ENCODE data around the gene NUBP1.
"Not testable (repeated sequence)": the region's sequence is repeated elsewhere in the genome, so short reads cannot be mapped to it uniquely, and the experiment has no call there.

Gene NUBP1

DNA sequence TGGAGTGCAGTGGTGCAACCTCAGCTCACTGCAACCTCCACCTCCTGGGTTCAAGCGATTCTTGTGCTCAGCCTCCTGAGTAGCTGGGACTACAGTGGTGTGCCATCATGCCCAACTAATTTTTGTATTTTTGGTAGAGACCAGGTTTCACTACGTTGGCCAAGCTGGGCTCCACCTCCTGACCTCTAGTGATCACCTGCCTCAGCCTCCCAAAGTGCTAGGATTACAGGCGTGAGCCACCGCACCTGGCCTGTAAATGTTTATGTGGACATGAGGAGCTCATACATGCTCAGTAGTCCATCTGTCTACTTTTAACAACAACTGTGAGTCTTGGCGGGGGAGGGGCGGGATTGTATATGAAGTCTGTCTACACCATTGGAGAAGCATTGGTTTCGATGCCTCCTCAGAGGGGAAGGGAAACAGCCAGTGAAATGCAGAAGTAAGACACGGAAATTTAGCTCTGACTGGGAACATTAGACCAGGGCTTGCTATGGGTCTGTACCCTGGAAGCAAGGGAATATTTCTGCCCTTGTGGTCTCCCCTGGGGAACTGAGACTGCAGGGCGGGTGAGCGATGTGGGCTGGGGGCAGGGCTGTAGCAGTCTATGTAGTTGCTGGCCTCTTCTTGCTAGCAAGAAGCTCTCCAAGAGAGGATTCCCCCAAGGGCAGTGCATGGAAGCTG, 9.3 kb downstream of the NUBP1 start:
- no peak for DNase-seq

DNA sequence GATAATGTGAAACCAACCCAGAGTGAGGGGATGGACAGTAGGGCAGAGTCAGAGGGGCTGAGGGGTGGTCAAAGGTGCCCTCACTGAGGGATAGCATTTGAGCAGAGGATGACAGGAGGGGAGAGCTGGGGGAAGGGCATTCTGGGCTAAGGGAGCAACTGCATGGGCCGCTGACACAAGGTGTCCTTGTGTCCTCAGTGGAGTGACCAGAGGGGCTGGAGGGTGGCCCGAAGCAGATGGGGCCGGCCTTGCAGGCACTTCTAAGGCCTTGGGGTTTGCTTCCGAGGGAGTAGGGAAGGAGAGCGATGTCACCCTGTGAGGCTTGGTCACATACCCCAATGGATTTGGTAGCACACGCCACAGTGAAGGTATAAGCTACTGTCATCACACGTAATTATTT, 10.0 kb downstream of the NUBP1 start:
- no peak for DNase-seq

DNA sequence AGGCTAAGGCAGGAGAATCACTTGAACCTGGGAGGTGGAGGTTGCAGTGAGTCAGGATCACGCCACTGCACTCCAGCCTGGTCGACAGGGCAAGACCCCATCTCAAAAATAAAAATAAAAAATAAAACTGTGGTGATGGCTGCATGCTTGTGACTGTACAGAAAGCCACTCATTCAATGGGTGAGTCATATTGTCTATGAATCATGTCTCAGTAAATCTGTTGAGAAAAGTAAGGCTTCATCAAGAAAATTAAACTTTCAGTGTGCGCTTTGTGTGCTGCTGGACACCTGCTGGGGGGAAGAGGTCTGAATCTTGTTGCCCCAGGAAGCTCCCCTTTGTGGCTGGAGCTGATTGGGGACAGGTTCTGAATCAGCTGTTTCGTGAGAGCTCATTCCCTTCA, 11.3 kb downstream of the NUBP1 start:
- DNase-seq: no peak

DNA sequence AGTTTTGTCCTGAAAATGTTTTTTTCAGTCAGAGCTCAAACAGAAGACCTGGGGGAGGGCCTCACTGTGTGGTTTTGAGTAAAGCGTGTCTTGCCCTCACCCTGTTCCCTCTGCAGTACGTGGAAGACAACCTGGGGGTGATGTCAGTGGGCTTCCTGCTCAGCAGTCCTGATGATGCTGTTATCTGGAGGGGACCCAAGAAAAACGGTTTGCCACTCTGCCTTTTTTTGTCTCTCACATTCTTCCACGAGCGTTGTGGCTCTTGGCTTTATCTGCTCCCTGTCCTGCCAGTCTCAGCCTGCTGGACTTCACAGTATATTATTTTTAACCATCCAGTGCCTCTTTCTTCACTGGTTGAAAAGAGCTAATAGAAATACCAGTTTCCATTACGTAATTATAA, 12.9 kb downstream of the NUBP1 start:
- no peak for DNase-seq

DNA sequence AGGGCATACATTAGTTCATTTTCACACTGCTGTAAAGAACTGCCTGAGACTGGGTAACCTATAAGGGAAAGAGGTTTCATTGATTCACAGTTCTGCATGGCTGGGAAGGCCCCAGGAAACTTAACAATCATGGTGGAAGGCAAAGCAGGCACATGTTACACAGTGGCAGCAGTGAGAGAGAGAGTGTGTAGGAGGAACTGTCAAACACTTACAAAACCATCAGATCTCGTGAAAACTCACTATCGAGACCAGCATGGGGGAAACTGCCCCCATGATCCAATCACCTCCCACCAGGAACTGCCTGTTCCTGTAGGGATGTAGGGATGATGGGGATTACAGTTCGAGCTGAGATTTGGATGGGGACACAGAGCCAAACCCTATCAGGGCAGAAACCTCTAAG, 17.2 kb downstream of the NUBP1 start:
- no peak for DNase-seq

DNA sequence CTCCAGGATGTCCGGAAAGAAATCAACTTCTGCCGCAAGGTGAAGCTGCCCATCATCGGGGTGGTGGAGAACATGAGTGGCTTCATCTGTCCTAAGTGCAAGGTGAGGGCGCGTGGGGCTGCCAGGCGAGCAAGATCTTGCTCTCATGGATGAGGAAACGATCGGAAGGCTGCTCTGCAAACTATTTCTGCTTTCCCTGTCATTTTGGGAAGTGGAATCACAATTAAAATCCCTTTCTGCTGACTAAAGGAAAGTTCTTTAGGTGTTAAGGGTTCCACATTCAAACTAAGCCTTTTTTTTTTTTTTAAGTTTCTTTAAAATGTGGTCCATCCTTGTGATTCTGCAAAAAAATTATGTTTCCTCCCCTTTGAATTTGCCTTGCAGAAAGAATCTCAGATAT, 17.7 kb downstream of the NUBP1 start:
- DNase-seq: no peak

DNA sequence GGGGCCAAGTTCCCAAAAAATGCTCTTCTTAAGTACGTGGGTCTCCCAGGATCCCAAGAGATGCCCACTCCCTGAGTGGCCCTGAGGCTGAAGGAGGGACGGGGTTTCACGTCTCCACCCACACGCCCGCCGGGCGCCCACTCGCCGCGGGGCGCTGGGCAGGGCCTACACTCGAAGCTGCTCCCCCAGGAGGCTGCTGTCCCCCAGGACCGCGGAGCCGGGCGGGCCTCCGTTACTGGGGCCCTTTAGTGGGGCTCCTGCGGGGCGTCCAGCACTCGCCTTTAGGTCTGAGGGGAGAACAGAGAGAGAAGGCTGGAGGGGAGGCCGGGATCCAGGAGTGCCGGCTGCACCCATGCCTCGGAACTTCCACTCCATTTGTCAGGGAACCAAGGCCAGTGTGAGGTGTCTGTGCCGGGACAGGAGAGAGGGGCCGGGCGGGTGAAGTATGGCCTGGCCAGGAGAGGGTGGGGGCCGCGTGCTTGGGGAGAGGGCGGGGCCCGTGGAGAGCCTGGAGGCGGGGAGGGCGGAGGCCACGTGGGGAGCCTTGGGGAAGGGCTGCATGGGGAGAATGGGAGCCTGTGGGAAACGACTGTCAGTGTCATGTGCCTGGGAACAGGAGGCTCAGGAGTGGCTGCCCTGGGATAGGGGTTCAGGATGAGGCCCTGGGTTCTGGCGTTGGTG, 18.8 kb downstream of the NUBP1 start:
- DNase-seq: no peak

DNA sequence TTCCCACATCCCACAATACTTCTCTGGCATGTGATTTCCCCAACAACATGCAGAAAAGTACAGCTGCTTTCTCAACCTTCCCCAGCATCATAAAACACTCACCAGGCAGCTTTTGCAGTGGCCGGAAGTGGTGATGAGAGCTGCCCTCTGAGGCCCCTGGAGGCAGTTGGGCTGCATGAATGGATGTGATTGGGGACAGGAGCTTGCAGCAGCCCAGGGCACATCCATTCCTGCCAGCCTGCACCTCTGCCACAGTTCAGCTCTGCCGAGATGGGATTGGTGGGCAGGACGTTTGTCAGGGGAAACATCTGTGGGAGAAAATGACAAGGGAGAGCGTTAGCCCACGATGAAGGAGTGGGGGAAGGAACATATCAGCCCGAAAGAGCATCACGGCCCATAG, 19.8 kb downstream of the NUBP1 start:
- DNase-seq: no peak

DNA sequence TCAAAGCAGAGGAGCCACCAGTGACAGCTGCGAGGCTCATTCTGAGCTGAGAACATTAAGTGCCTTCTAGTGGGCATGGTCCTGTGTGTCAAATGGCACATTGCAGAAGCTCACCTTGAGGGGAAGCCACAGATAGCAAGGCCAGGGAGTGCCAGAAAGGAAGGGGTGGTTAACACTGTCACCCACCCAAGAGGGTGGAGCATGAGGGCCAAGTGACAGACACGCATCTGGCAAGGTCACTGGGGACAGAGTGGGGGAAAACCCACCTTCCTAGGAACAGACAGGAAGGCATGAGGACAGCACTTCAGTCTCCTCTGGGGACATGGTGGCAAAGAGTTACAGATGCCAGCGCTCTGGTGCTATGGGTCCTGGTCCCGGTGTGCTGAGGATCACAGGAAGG, 22.1 kb downstream of the NUBP1 start:
- no peak for DNase-seq

DNA sequence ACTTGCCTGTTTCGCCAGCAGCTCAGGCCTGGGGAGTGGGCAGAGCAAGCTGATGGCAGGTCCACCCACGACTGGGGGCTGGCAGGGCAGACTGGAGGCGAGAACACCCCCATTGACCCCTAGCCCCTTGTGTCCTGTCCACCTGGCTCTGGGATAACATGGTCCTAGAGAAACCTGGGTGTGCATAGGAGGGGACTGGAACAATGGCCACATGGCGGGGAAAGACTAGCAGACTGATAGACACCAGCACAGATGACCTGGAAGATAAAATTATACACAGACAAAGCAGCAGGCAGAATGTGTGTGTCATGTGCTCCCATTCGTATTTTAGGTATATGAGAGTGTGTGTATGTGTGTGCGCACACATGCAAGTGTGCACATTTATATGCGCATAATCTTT, 23.5 kb downstream of the NUBP1 start:
- DNase-seq: no peak

DNA sequence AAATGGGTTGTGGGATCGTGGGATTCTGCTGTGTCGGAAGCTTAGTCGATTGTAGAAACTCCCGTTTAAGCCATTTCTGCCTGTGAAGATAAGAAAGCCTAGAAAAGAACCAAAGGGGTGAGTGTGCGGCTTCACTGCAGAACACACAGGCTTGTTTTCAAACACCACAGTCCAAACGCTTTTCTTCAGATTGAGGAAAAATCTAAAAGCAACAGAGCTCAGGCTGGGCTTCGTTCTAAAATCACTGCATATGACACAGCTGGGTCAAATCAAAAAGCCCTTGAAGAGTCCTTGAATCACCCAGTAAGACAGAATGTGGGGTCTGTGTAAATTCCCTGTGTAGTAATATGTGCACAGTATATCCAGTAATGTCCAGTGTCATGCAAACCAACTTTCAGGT, 25.7 kb downstream of the NUBP1 start:
- no peak for DNase-seq

DNA sequence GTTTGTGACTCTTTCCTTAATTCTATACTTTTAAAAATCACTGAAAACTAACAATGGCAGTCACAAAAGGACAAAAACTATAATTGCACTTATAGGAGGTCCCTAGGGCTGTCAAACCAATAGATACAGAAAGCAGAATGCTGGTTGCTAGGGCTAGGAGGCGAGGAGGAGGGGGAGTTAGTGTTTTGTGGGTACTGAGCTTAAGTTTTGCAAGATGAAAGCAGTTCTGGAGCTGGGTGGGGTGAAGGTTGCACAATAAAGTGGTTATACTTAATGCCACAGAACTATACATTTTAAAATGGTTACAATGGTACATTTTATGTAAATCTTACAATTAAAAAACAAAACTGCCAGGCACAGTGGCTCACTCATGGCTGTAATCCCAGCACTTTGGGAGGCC, 27.3 kb downstream of the NUBP1 start:
- DNase-seq: no peak

DNA sequence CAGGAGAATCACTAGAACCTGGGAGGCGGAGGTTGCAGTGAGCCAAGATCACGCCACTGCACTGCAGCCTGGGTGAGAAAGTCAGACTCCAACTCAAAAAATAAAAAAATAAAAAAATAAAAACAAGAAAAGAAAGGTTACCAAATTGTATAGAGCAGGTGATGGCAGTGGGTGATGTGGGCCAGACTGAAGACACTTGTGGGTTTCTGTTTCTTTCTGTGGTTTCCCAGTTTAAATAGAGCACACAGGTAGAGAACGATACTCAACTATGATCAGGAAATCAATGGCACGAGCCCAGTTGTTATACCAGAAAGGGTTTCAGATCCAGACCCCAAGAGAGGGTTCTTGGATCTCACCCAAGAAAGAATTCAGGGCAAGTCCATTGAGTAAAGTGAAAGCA, 32.6 kb downstream of the NUBP1 start:
- no peak for DNase-seq

DNA sequence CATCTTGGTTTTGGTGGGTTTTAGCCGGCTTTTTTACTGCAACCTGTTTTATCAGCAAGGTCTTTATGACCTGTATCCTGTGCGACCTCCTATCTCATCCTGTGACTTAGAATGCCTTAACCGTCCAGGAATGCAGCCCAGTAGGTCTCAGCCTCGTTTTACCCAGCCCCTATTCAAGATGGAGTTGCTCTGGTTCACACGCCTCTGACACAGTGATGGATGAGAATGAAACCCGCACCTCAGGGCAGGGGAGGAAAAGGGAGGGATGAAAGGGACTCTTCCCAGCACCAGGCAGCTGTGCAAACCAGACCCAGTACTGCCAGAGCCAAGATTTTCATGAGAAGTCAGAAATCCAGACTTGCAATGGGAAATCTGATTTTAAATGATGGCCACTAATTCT, 33.3 kb downstream of the NUBP1 start:
- DNase-seq: not testable (repeated sequence)

DNA sequence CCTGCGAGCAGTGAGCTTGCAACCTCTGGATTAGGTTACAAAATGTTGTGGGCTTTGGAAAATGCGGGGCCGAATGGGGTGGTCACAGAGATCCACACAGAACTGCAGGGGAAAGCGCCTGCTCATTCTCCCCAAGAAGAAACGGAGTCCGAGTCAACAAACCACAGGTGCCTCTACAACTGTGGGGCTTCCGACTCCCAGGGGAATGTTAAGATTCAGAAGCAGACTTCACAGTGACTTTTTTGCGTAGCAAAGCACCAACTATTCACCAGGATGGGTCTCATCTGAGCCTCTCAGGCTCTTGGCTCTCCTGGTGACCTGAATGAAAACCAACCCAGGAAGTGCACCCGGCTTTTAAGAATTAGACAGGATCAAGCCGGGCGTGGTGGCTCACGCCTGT, 33.7 kb downstream of the NUBP1 start:
- no peak for DNase-seq

DNA sequence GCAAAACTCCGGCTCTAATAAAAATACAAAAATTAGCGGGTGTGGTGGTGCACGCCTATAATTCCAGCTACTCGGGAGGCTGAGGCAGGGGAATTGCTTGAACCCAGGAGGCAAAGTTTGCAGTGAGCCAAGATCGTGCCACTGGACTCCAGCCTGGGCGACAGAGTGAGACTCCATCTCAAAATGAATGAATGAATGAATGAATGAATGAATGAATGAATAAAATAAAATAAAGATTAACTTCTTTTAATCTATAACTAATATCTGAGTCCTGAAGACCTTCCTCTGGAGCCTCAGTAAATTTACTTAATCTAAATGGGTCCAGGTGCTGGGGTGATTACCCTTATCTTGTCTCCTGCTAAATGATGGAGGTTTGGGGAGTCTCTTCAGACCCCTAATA, 36.3 kb downstream of the NUBP1 start:
- not testable (repeated sequence) for DNase-seq

DNA sequence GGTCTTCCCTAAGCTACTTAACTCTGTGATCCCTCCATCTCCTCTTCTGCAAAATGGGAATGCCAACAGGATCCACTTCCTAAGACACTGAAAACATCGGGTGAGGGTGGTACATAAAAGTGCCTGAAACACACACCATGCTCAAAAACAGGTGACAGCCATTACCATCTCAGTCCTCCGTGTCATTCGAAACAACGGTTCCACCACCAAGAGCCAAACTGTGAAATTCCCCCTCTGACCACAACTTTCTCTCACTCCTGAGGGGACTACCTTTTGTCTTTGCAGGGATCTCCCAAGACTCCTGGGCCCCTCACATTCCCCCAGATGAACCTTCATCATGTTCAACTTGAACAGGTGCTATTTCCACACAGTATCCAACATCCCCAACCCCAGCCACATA, 37.0 kb downstream of the NUBP1 start:
- no peak for DNase-seq

DNA sequence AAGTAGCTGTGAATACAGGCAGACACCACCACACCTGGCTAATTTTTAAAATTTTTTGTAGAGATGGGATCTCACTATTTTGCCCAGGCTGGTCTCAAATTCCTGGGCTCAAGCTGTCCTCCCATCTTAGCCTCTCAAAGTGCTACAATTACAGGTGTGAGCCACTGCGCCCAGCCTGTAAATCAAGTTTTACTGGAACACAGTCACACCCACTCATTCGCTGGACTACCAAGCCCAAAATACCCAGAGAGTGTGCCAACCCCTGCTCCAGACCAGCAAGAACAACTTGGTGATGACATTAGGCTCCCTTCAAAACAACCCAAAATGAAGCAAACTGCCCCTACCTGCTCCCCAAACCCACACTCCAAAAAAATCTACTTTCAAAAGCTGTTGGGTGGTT, 39.0 kb downstream of the NUBP1 start:
- DNase-seq: no peak

DNA sequence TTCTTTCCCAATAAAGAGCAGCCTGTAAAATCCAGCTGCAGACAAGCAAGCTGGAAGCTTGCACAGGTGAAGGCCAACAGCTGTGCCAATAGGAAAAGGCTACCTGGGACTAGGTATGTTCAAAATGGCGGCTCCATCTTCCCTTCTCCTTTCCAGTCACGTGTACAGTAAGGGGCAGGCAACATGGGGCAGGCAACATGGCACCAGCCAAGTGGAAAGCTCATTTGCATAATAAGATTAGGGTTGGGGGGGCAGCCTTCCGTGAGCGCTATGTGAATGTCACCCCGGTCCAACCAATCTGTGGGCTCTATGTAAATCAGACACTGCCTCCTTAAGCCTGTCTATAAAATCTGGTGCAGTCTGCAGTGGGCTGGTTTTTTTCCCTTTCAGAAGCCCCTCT, 43.7 kb downstream of the NUBP1 start:
- DNase-seq: no peak

DNA sequence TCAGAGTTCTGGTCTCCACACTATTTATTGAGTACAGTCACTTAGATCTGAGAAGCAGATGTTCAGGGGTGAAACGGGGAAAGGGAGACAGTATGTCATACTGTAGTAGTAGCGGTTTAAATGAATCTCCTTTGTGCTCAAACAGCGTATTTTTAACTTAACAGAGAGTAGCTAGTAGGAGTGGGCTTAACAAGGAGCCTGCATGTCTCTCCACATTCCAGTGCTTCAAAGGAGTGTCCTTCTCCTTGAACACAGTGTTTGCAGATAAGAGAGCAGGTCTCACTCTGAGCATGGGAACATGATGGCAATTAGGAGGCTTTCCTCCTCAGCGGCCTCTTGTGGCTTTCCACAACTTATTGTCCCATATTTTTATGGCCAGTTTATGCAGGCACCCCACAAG, 45.0 kb downstream of the NUBP1 start:
- DNase-seq: not testable (repeated sequence)

DNA sequence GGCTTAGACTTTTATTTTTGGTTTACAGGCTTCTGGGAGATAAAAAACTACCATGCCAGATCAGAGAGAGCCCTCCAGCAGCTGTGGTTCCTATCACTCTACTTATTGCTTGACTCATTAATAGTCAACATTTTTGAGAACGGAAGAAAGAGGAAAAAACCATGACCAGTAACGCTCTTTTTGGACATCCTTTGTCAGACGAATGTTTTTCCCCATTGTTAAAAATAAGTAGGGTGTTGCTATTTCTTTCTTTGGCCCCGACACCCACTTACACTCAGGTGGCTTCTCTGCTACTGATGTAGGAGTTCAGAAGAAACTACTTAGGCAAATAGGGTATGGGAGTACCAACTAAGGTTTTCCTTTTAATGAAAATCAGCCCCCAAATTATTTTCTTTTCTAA, 47.4 kb downstream of the NUBP1 start:
- no peak for DNase-seq

DNA sequence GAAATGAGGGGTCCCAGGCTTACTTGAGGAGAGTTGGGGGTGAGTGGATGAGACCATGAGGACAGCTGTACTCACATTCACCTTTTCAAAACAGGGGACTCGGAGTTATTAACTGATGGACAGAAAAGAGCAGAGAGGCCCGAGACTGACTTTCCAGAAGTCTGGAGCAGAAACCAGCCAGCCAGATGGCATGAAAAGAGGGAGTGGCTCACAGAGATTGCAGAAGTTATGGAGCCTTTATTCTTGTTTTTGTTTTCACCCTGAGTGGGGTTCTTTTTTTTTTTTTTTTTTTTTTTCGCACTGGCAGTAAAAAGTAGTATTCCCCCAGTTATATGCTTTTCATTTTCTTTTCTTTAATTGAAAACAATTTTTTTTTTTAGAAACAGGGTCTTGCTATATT, 56.1 kb downstream of the NUBP1 start:
- no peak for DNase-seq

DNA sequence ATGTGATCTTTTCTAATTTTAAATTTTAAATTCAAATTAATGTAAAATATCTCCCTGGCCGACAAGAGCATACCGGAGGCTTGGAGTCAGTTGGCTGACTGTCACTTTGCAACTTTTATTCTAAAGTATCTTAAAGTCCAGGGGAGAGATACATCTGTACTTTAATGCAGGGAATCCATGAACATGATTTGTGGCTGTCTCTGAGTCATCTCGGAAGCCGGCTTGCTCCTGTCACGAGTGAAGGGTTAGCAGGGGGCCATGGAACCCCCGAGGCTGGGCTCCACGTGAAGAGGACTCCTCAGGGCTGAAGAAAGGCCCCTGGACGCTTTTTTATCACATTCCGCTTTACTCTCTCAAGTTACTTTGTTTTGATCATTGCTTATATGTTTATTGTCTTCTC, 61.7 kb downstream of the NUBP1 start:
- DNase-seq: no peak

DNA sequence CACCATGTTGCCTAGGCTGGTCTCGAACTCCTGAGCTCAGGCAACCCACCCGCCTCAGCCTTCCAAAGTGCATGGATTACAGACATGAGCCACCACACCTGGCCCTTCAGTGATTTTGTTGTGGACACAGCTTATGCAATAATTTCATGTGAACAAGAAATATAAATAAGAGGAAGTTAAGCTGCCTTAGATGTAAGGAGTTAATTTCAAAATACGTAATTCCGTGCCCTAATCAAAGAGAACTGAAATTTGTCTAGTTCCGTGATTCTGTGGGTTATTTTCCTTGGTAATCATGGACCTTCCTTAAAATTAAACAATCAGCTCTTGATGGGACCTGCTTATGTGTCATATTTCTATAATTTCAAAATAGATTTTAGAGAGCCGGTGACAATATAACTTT, 63.1 kb downstream of the NUBP1 start:
- no peak for DNase-seq

DNA sequence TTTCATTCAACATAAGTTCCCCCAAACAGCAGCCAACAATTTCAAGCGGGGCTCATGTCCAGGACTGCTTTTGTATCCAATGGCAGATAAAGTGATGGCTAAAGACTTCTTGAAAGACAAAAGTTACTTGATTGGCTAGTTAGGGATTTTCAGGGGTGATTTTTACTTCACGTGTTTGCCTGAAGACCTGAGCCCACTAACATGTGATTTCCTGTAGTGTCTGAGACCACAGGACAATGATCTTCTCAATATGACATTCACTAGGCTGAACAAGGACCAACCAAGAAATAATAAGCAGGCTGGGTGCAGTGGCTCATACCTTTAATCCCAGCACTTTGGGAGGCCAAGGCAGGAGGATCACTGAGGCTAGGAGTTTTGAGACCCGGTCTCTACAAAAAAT, 64.6 kb downstream of the NUBP1 start:
- no peak for DNase-seq
